Activated naive CD4-positive, alpha-beta T cell treated with Interleukin-2 at 50 U/mL for 16 hours (primary cell): ENCODE measurements around the gene FASTK.
A peak's percentile ranks its signal among the peaks of the same experiment; 100 is the strongest.

Source experiments
- DNase-seq: peaks from one replicate; pipeline ENCODE4 v3.0.0-alpha.2; 2020

Gene FASTK

GRCh38 chr7:151081170-151082101, 827 bp upstream of the FASTK start:
- no peak for DNase-seq

GRCh38 chr7:151080067-151080521, 515 bp downstream of the FASTK start:
- no peak for DNase-seq

GRCh38 chr7:151079199-151079910, 1.3 kb downstream of the FASTK start:
- DNase-seq, result no peak

GRCh38 chr7:151078233-151079040, 2.2 kb downstream of the FASTK start:
- DNase-seq, result no peak

- no peak for DNase-seq
These were observed 2.8 kb downstream of the FASTK start for GRCh38 chr7:151077705-151078232.

GRCh38 chr7:151076863-151077704, 3.5 kb downstream of the FASTK start:
- DNase-seq, result peak; percentile 18

- no peak for DNase-seq
These were observed 4.6 kb downstream of the FASTK start for GRCh38 chr7:151075978-151076426.

GRCh38 chr7:151075662-151075971, 5.0 kb downstream of the FASTK start:
- DNase-seq, result no peak

GRCh38 chr7:151074817-151075661, 5.6 kb downstream of the FASTK start:
- no peak for DNase-seq

- no peak for DNase-seq
These were observed 6.6 kb downstream of the FASTK start for GRCh38 chr7:151073990-151074389.

GRCh38 chr7:151071032-151071866, 9.4 kb downstream of the FASTK start:
- DNase-seq, result no peak

GRCh38 chr7:151070574-151070960, 10.0 kb downstream of the FASTK start:
- no peak for DNase-seq

GRCh38 chr7:151069841-151070573, 10.6 kb downstream of the FASTK start:
- DNase-seq, result no peak

GRCh38 chr7:151068069-151068773, 12.4 kb downstream of the FASTK start:
- DNase-seq, result no peak

GRCh38 chr7:151066273-151066974, 14.2 kb downstream of the FASTK start:
- no peak for DNase-seq

- no peak for DNase-seq
These were observed 15.1 kb downstream of the FASTK start for GRCh38 chr7:151065516-151065915.

GRCh38 chr7:151064993-151065392, 15.6 kb downstream of the FASTK start:
- DNase-seq, result no peak

- no peak for DNase-seq
These were observed 16.2 kb downstream of the FASTK start for GRCh38 chr7:151064454-151064853.
